Measurements from ENCODE around the gene REPS1.

GRCh38 chr6:138957903-138958302 lies 30.1 kb downstream of the REPS1 start:
- TF ChIP-seq EZH2phosphoT487 (IDR thresholded peaks at IDR 0.05; ENCODE audit: borderline replicate concordance, low read length) (no peak), CTCF (conservative IDR thresholded peaks at IDR 0.05; ENCODE audit: low read depth, low read length) (no peak)

Measured in PC-3 (cell line).